Activated CD8-positive, alpha-beta T cell treated with anti-CD3 and anti-CD28 coated beads for 36 hours (primary cell): ENCODE measurements around the gene BEGAIN. TPM values are rescaled to one million over a fixed set of nuclear protein-coding genes. Genes with fewer than 3 reads are reported as not detected.

ENCODE experiments used
- ATAC-seq: fragments of 200-7000 bp; cut with Tn5 transposase; one replicate; pipeline ENCODE4 v1.10.0; 2021; ENCODE audit warnings: mild to moderate bottlenecking, moderate library complexity
- CTCF ChIA-PET: fragments of 350-600 bp; sonication (Branson Sonifier 250); formaldehyde crosslinking; loops from one replicate; lab custom pipeline; 2021; ENCODE audit warnings: antibody characterized with exemption; lab: Charles Lee
- POLR2A ChIA-PET: fragments of 350-600 bp; sonication (Branson Sonifier 250); formaldehyde crosslinking; loops from one replicate; lab custom pipeline; 2021; ENCODE audit warnings: antibody characterized with exemption; lab: Charles Lee
- DNase-seq: peaks from one replicate; pipeline ENCODE4 v3.0.0-alpha.2; 2020
- H3K27ac Mint-ChIP-seq: one replicate; pipeline ENCODE4 v1.8.0; 2021; ENCODE audit warnings: mild to moderate bottlenecking, mixed read lengths
- H3K27me3 Mint-ChIP-seq: one replicate; pipeline ENCODE4 v1.8.0; 2021; ENCODE audit warnings: mixed read lengths
- H3K36me3 Mint-ChIP-seq: one replicate; pipeline ENCODE4 v1.8.0; 2021; ENCODE audit warnings: low read depth, mixed read lengths
- H3K4me1 Mint-ChIP-seq: one replicate; pipeline ENCODE4 v1.8.0; 2021; ENCODE audit warnings: low read depth, mixed read lengths
- H3K4me3 Mint-ChIP-seq: one replicate; pipeline ENCODE4 v1.8.0; 2021; ENCODE audit warnings: mild to moderate bottlenecking, moderate library complexity, mixed read lengths
- H3K9me3 Mint-ChIP-seq: one replicate; pipeline ENCODE4 v1.8.0; 2021; ENCODE audit warnings: mixed read lengths
- CTCF ChIP-seq: fragments of 200-600 bp; IDR thresholded peaks from one replicate; pipeline ENCODE4 v1.8.0; 2022; ENCODE audit warnings: antibody characterized with exemption, mild to moderate bottlenecking
- intact Hi-C: fragments of 100-400 bp; cut with micrococcal nuclease; formaldehyde crosslinking; loops from one replicate; pipeline ENCODE4 v1.10.0; 2022
- total RNA-seq, 2 experiments: library from RNA; stranded (reverse); gene quantifications; one replicate each; pipeline ENCODE4 v1.2.3, GENCODE V29; 2021

Gene BEGAIN
- total RNA-seq, 2 experiments from 2014 or later: 5.5 to 6.0 TPM

- POLR2A ChIA-PET: interaction anchor here (1.1 to 1.2 kb wide), 2 partner anchors 101 to 170 kb away, joined by 3 read pairs; a partner anchor contains a TSS
- H3K36me3 Mint-ChIP-seq: no peaks in the 10 kb centered on the region
- no peaks in the 10 kb centered on the region for H3K9me3 Mint-ChIP-seq
- CTCF ChIA-PET: interaction anchor here (1.3 to 3.9 kb wide), 5 partner anchors 100 to 167 kb away, joined by 3 to 24 read pairs (median 4); no protein-coding TSS in a partner anchor
- H3K27me3 Mint-ChIP-seq: no peaks in the 10 kb centered on the region
- H3K4me3 Mint-ChIP-seq: no peak overlapping the region
- no peak for TF ChIP-seq CTCF
- H3K27ac Mint-ChIP-seq: no peak overlapping the region
- intact Hi-C loops: no loop called here
- DNase-seq (no peak), ATAC-seq (no peak)
- peaks cover 18% of the 10 kb centered on the region for H3K4me1 Mint-ChIP-seq
Measured at GRCh38 chr14:100545359-100545758, 41.9 kb downstream of the BEGAIN start.

GRCh38 chr14:100544506-100545141 lies 42.6 kb downstream of the BEGAIN start:
- no peak overlapping the region for H3K27ac Mint-ChIP-seq

GRCh38 chr14:100543471-100544455 lies 43.5 kb downstream of the BEGAIN start:
- Mint-ChIP-seq H3K9me3 (no peaks in the 10 kb centered on the region), H3K27me3 (no peaks in the 10 kb centered on the region), H3K27ac (no peak overlapping the region), H3K4me1 (peaks cover 18% of the 10 kb centered on the region), H3K4me3 (no peak overlapping the region), H3K36me3 (no peaks in the 10 kb centered on the region)
- ChIA-PET POLR2A (interaction anchor here (1.1 kb wide), 1 partner anchor 22 kb away, joined by 4 read pairs; no protein-coding TSS in a partner anchor), CTCF (interaction anchor here (2.9 kb wide), 1 partner anchor 166 kb away, joined by 7 read pairs; no protein-coding TSS in a partner anchor)
- no peak for ATAC-seq
- intact Hi-C loops: no loop called here
- no peak for DNase-seq
- no peak for TF ChIP-seq CTCF

More at GRCh38 chr14:100544506-100545141, 42.6 kb downstream of the BEGAIN start:
- Mint-ChIP-seq H3K27me3 (no peaks in the 10 kb centered on the region), H3K36me3 (no peaks in the 10 kb centered on the region), H3K4me1 (peaks cover 18% of the 10 kb centered on the region), H3K9me3 (no peaks in the 10 kb centered on the region), H3K4me3 (no peak overlapping the region)
- intact Hi-C loops: no loop called here
- ChIA-PET CTCF (interaction anchor here (2.9 kb wide), 1 partner anchor 167 kb away, joined by 7 read pairs; no protein-coding TSS in a partner anchor), POLR2A (interaction anchor here (1.1 to 1.2 kb wide), 2 partner anchors 23 to 101 kb away, joined by 3 to 4 read pairs; no protein-coding TSS in a partner anchor)
- DNase-seq (no peak), ATAC-seq (no peak)
- TF ChIP-seq CTCF: no peak

GRCh38 chr14:100542619-100543205 lies 44.5 kb downstream of the BEGAIN start:
- ChIA-PET POLR2A (no interaction called here), CTCF (no interaction called here)
- no peak for TF ChIP-seq CTCF
- ATAC-seq (no peak), DNase-seq (no peak)
- Mint-ChIP-seq H3K27me3 (no peaks in the 10 kb centered on the region), H3K27ac (no peak overlapping the region), H3K9me3 (no peaks in the 10 kb centered on the region), H3K36me3 (no peaks in the 10 kb centered on the region), H3K4me1 (peaks cover 9% of the 10 kb centered on the region), H3K4me3 (no peak overlapping the region)
- intact Hi-C loops: no loop called here
